HPDE6-E6E7 (cell line): ENCODE results near the gene ATL3.
"Not testable (repeated sequence)": the region's sequence is repeated elsewhere in the genome, so short reads cannot be mapped to it uniquely, and the experiment has no call there.

Source experiments
- DNase-seq: peaks from one replicate; pipeline ENCODE4 v3.0.0; 2011; ENCODE audit warnings: missing footprints; ENCODE audit errors: extremely low spot score

The ATL3 gene

DNA sequence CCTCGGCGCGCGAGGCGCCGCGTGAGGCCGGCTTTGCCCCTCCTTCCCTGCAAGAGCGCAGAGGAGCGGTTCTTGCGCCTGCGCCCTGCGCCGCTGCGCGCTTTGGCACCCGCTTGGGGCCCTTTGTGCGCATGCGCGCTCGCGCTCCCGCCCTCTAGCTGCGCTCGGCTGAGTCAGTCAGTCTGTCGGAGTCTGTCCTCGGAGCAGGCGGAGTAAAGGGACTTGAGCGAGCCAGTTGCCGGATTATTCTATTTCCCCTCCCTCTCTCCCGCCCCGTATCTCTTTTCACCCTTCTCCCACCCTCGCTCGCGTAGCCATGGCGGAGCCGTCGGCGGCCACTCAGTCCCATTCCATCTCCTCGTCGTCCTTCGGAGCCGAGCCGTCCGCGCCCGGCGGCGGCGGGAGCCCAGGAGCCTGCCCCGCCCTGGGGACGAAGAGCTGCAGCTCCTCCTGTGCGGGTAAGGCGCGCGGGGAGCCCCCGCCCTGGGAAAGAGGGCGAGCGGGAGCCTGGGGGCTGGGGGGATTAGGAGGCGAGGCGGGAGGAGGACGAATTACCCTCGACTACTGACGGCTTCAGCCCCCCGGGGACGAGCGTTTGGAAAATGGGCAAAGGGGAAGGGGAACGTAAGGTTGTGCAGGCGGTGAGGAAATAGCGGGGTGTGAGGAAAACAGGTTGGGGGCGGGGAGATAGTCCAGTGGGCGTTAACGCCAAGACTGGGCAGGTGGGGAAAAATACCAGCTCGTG is 10.3 kb upstream of the ATL3 start, which contains the start of gene RTN3:
TSS of gene RTN3 (plus strand) at position 180 of the 745 bp plus-strand sequence. CDS start at position 317, 137 bp downstream.
- DNase-seq: peak; percentile 97

DNA sequence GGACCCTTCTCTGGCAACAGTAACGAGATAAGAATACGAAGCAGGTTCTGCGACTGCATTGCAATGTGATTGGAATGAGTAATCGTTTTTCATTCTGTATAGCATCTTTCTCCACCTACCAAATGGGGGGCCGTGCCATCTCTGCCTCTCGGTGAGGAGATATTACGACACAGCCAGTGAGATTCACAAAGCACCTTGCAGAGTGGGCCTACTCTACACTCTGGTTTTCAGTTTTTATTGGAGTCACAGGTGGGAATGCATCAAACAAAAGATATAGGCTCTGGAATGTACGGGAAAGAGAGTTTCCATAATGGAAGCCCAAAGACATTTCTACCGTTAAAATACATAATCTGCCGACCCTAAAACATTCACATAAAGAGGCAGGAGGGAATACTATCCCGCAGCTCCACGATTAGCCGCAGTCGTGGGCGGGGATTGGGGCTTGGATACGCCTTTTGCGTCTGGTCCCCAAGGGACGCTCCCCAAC is 9.7 kb upstream of the ATL3 start:
- DNase-seq: no peak

DNA sequence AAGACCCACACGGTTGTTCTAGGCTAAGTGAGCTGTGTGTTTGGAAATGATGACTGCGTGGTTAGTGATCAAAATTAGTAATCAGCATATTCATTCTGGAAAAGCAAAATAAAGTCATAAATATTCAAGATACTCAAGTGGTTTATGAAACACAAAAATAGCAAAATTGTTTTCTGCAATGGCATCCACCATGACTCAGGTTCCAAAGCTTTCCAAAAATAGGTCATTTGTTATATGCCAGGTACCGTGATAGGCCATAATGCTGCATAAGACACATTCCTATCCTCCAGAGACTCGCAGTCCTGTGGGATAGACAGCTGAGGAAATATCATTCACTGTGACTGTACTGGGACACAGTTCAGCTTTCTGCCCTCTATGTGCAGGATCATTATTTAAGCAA is 2.4 kb upstream of the ATL3 start:
- DNase-seq: no peak

DNA sequence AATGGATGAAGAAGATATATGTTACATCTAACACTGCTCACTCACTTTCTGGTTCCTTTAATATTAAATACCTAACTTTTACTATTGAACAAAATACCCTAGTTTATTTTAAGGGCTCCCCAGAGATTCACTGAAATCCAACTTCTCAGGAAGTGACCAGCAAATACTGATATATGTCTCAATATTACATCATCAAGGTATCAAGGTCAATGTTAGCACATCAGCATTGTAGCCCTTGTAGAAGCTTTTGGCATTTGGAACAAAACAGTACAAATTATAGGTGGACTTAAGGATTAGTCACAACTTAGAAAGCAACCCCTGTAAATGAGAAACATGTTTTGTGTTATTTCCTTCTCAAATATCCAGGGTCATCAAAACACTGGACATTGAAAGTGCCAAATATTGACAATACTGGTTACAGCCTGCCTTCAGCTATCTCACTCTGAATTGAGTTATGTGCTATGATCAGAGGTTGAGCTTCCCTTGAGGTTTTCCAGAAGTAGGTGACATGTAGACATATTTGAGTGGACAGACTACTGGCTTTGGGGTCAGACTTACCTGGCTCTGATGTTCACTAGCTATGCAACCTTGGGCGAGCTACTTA is 1.9 kb upstream of the ATL3 start:
- DNase-seq: no peak

DNA sequence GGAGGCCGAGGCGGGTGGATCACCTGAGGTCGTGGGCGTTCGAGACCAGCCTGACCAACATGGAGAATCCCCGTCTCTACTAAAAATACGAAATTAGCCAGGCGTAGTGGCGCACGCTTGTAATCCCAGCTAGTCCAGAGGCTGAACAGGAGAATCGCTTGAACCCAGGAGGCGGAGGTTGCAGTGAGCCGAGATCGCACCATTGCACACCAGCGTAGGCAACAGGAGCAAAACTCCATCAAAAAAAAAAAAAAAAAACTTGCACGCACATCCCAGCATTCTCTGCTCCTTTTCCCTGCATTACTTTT is 934 bp upstream of the ATL3 start:
- no peak for DNase-seq

DNA sequence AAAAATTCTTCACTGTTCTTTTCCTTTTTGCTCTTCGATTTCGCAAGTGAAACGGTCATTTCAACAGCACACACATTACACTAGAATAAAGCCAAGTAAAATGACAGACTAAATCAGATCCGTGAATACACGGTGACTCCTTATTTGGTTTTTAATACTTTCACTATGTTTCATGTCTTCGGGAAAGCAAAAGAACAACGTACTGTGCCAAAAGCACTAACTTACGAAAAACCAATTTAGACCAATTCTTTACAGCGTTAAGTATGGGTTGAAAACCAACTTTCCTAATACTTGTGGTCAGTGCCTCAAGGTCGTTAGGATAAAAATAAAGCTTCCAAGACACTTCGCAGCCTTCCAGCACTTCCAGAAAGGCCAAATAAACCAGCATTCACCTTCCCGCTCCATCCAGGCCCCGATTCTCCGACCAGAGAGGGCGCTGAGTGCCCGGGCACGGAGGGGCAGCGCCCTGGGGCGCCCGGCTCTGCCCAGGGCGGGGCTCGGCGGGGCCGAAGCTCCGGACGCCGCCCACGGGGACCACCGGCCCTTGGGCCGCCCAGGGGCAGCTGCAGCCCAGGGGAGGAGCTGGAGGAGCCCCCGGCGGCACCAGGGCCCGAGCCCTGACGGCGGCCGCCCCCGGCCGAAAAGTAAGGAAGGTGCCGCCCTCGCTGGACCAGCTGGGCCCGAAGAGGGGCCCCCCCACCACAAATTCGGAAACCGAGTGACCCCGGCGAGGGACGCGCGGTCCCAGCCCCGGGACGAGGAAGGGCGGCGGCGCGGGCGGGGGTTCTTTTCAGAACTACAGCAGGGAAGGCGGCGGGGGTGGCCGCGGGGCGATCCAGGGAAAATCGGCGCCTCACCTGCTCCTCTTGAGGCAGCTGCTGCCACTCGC is 499 bp downstream of the ATL3 start:
- DNase-seq: no peak

DNA sequence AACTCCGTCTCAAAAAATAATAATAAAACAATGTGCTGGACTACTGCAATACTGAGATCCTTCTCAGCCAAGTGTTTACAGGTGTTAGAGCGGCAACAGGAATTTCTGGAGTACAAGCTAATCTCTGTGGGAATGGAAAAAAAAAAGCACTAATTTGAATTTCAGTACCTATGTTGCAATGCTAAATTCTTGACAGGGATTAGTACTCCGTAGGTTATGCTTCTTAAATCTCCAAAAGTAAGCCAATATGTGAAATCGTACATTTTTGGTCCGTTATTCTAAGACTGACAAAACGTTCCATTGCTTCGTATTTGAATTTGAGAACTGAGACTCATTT is 1.1 kb downstream of the ATL3 start:
- DNase-seq: no peak

DNA sequence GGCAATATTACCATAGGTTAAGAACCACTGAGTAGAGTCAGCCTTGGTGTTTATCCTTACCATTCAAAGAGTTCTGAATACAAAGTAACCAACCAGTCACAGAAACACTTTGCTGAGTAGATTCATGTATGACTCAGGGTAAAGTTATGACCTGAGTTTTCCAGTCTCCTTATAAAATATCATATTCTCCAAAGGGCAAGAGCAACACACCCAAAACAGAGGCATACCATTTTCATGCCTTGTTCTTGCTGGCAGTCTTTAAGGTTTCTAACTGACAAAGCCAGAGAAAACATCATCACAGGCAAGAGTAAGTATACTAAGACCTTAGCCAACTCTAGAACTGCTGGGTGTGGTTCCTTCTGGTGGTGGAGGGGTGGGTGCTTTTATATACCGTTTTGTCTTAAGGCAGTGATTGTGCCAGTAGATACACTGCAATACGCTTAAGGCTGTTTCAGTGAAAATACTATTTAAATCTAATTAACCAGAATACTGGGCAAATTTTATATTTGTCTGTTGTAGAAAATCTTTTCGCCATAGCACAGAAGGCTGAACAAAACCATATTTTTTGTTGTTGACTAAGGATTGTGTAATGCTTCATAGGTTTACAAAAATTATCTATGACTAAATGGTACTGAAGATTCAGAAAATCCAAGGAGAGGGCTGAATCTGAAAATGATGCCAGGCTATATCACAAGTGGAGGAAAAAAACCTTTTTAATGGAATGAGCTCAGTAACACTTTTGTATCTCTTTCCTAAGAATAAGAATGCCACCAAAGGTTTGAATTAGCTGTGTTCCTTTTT is 3.0 kb downstream of the ATL3 start:
- peak; percentile 62 for DNase-seq

DNA sequence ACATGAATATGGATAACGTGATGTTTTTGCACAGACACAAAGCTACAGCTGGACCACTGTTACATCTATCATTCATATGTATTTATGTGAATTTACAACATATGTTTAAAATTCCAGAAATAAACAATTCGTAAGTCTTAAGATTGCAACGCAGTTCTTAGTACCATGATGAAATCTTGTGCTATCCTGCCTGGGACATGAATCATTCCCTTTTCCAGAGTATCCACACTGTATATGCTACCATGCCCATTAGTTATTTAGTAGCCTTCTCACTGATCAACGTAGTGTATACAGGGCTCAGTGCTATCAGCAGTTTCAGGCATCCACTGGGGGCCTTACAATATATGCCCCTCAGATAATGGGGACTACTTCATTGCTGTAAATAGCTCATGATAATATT is 4.3 kb downstream of the ATL3 start:
- DNase-seq: no peak

DNA sequence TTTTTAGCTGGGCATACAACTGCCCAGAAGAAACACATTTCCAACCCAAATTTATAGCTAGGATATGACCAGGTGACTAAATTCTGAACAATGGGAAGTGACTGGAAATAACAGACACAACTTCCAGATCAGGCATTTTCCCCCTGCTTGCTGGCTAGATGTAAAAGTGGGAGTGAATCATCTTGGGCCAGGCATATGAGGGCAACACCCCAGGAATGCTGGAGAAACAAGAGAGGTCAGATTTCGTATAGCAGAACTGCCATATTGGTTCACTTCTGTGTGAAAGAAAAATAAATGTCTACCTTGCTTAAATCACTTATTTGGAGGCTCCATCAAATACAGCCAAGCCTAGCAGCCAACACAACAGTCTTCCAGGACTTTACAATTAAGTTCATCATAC is 7.4 kb downstream of the ATL3 start:
- DNase-seq: peak; percentile 71

DNA sequence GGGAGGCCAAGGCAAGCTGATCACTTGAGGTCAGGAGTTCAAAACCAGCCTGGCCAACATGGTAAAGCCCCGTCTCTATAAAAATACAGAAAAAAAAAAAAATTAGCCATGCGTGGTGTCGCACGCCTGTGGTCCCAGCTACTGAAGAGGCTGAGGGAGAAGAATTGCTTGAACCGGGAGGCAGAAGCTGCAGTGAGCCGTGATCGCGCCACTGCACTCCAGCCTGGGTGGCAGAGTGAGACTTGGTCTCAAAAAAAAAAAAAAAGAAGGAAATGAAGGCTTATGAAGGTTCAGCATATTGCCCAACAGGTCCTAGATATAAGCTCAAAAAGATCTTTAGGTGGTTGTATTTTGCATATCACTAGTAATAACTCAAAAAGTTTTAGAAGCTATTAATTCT is 10.2 kb downstream of the ATL3 start:
- no peak for DNase-seq

DNA sequence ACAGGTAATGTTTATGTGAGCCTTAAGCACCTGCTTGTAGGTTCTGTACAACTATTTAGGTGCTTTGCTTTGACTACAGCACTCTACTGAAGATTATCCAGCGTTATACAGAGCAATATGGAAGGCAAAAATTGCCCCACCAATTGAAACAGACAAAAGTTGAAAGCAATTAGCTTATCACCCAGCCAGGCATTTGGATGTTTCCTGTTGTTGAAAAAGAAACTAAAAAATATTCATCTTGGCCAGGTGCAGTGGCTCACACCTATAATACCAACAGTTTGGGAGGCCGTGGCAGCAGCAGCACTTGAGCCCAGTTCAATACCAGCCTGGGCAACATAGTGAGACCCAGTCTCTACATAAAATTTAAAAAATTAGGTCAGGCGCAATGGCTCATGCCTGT is 18.5 kb downstream of the ATL3 start:
- no peak for DNase-seq

DNA sequence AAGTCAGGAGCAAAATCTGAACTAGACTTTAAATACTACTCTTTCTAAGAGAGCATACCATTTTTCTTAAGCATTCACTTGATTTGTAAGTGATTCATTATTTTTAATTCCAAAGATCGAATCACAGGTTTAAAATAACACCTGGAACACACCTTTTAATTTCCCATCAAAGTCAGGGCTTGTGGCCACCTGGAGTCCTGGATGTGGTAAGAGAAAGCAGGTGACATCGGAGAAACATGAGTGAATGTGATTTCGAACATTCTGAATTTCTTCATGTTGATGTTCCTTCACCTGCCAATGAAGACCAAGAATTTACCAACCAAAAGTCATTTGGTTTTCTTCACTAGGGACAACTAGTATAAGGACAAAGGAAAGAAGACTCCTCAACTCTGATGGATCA is 28.0 kb downstream of the ATL3 start:
- no peak for DNase-seq

DNA sequence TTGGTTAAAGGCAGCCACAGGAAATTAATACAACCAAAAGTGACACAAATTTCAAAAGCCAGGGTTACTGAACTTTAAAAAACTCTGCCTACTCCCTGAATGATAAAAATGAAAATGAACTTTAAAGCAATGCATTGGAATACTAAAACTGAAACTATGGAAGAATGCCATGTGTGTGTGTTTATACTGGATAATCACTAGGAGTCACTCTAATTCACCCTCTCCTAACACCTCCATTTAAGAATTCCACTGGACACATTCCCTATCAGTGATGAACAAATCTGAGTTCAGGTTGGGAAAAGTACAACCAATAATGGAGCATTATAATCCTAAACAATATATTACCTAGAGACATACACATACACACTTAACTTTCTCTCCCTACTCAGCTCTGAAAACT is 29.4 kb downstream of the ATL3 start:
- no peak for DNase-seq

DNA sequence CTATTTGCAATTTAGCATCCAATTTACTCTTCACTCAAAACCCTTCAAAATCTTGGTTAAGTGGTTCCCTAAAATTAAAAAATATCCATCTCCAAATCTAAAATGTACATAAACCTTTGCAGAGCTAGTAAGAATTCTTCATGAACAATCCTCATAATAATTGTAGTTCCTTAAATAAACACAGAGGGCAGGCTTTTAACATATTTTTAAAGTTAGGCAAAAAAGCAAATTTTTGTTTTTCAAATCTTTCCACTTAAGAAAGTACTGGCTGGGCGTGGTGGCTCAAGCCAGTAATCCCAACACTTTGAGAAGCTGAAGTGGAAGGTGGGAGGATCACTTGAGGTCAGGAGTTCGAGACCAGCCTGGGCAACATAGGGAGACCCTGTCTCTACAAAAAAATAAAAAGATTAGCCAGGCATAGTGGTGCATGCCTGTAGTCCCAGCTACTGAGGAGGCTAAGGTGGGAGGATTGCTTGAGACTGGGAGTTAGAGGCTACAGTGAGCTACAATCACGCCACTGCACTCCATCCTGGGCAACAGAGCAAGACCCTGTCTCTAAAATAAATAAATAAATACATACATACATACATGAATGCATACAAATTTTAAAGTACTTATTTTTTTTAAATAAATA is 31.9 kb downstream of the ATL3 start:
- DNase-seq: no peak

DNA sequence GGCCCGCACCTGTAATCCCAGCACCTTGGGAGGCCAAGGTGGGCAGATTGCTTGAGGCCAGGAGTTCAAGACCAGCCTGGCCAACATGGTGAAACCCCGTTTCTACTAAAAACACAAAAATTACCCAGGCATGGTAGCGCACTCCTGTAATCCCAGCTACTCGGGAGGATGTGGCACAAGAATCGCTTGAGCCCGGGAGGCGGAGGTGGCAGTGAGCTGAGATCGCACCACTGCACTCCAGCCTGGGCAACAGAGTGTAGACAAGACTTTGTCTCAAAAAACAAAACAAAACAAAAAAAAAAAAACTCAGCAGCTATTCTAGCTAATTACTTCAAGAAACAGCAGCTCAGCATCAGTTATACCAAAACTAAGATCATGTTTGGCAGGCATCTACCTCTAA is 32.7 kb downstream of the ATL3 start:
- not testable (repeated sequence) for DNase-seq

DNA sequence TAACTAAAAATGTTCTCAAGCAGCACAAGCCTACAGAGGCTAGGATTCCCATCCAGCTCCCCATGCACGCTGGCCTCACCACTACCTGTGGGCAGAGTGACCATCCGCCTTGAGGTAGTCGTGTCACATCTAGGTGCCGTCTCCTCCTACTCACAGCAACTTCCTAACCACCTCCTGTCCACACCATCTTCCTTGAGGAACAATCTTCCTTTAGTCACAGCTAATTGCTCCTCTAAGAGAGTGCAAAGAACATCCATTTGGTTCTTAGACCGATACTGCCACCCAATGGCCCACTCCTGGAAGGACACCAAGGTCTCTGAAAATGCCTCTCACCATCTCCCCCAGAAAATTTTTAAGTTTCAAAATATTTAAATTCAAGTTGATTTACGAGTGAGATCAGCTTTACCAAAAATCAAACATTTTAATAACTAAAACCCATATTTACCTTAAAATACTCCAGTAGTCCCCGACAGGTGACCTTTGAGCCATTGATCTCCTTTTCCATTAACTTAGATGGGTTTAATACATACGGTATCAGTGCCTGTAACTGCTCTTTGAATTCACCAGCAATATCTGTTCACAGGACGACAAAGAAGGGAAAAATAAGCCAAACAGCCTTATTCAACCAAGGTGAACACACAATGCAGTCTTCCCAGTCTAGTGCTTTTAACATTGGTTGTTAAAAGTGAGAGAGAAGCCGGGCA is 35.3 kb downstream of the ATL3 start:
- peak; percentile 36 for DNase-seq

DNA sequence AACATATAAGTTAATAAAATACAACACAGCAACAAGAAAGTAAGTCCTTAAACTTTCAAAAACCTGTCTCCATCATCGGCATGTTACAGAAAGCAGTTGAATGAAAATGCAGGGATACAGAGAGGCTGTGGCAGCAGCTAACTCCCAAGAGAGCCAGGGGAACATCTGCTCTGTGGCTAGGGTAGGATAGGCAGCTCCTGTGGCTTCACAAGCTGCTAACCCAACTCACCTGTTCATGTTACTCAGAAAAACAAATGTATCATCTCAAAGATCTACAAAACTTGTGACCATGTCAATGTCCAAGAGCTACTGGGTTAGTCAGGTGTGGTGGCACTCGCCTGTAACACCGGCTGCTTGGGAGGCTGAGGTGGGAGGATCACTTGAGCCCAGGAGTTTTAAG is 41.8 kb downstream of the ATL3 start:
- no peak for DNase-seq

DNA sequence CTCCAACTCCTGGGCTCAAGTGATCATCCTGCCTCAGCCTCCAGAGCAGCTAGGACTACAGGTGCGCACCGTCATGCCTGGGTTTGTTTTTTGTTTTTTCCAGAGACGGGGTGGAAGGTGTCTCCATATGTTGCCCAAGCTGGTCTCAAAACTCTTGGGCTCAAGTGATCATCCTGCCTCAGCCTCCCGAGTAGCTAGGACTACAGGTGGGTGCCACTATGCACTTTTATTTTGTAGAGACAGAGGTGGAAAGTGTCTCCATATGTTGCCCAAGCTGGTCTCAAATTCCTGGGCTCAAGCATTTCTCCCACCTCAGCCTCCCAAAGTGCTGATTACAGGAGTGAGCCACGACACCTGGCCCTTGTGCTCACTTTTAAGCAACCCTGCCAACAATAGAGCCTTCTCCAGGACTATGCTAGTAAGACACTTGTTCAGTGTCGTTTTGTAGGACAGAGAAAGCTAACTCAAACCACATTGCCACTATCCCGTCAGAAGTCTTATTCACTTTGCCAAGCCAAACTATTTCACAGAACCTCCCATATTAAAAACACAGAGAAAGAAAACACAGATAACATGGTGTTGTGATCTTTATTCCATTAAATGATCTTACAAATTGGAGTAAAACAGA is 47.5 kb downstream of the ATL3 start:
- no peak for DNase-seq

DNA sequence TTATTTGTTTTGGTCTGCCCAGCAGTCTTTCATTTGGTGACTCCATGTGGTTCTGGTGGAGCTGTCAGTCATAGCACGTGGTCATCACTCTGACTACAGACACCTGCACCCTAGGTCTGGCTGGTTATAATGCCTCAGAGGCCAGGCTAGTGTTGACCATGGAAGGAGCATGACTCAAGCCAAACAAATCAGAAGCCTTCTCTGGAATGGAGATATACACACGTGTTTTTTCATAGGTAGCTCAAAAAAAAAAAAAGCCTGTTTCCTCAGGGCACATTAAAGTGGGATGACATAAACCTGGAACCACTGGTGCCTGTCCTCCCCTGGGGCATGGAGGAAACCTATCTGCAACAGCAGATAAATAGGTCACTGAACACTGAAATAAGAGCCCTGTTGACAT is 48.9 kb downstream of the ATL3 start:
- DNase-seq: peak; percentile 41
